DOHH2 (cell line): ENCODE data around the gene CACNG7.

ENCODE experiments used
- H3F3A ChIP-seq: fragments of 200-600 bp; sonication (generic), shearing (Covaris generic); 2 replicates; pipeline ENCODE4 v1.6.0; 2016; ENCODE audit warnings: antibody characterized with exemption, mild to moderate bottlenecking; ENCODE audit not compliant: control insufficient read depth, insufficient read depth
- H3K27ac ChIP-seq: fragments of 200-600 bp; sonication (generic); 2 replicates; pipeline ENCODE4 v1.5.1; 2014; ENCODE audit warnings: low read depth, mild to moderate bottlenecking, low read length, moderate library complexity
- H3K27me3 ChIP-seq: fragments of 200-600 bp; sonication (generic); 2 replicates; pipeline ENCODE4 v1.6.1; 2014; ENCODE audit warnings: mild to moderate bottlenecking, low read length, mixed read lengths; ENCODE audit not compliant: control insufficient read depth
- H3K36me3 ChIP-seq: fragments of 200-600 bp; sonication (generic); 2 replicates; pipeline ENCODE4 v1.6.1; 2014; ENCODE audit warnings: mild to moderate bottlenecking, low read length, moderate library complexity, mixed read lengths; ENCODE audit not compliant: control insufficient read depth
- H3K4me1 ChIP-seq: fragments of 200-600 bp; sonication (generic); 2 replicates; pipeline ENCODE4 v1.6.1; 2014; ENCODE audit warnings: mild to moderate bottlenecking, low read length, mixed read lengths; ENCODE audit not compliant: control insufficient read depth
- H3K4me2 ChIP-seq: fragments of 200-600 bp; sonication (generic); 2 replicates; pipeline ENCODE4 v1.6.0; 2014; ENCODE audit warnings: mild to moderate bottlenecking, low read length, moderate library complexity
- H3K4me3 ChIP-seq: fragments of 200-600 bp; sonication (generic); 2 replicates; pipeline ENCODE4 v1.5.1; 2014; ENCODE audit warnings: mild to moderate bottlenecking, low read length, mixed read lengths
- H3K79me2 ChIP-seq: fragments of 200-600 bp; sonication (generic); 2 replicates; pipeline ENCODE4 v1.6.1; 2014; ENCODE audit warnings: mild to moderate bottlenecking, low read length, mixed read lengths; ENCODE audit not compliant: control insufficient read depth
- H3K9me2 ChIP-seq: fragments of 200-600 bp; sonication (generic); replicated peaks from 2 replicates; pipeline ENCODE4 v1.6.1; 2014; ENCODE audit warnings: mild to moderate bottlenecking, low read length, mixed read lengths; ENCODE audit not compliant: control insufficient read depth
- H3K9me3 ChIP-seq: fragments of 200-600 bp; sonication (generic); 2 replicates; pipeline ENCODE4 v1.6.1; 2014; ENCODE audit warnings: antibody characterized with exemption, low read length, mixed read lengths; ENCODE audit not compliant: control insufficient read depth, insufficient read depth
- H4K20me1 ChIP-seq: fragments of 200-600 bp; sonication (generic); 2 replicates; pipeline ENCODE4 v1.6.0; 2014; ENCODE audit warnings: low read depth, mild to moderate bottlenecking, antibody characterized with exemption, low read length, moderate library complexity; ENCODE audit not compliant: control insufficient read depth, insufficient read depth
- CTCF ChIP-seq: fragments of 200-600 bp; sonication (generic); IDR thresholded peaks from one replicate; pipeline ENCODE4 v1.5.1; 2014; ENCODE audit warnings: antibody characterized with exemption, mild to moderate bottlenecking, low read depth, low read length; ENCODE audit not compliant: poor library complexity, severe bottlenecking
- EZH2phosphoT487 ChIP-seq: fragments of 200-600 bp; sonication (generic); IDR thresholded peaks from 2 replicates; pipeline ENCODE4 v1.6.1; 2017; ENCODE audit warnings: borderline replicate concordance, mild to moderate bottlenecking, antibody characterized with exemption, low read length, moderate library complexity, mixed read lengths

Gene CACNG7

GRCh38 chr19:53876651-53877224 is 32.3 kb upstream of the CACNG7 start:
- no peak overlapping the region for H3K27ac ChIP-seq
- no peaks in the 10 kb centered on the region for H3K79me2 ChIP-seq
- peaks cover 8% of the 10 kb centered on the region for H3K4me1 ChIP-seq
- H3K27me3 ChIP-seq = peaks cover 15% of the 10 kb centered on the region
- H3K9me3 ChIP-seq = no peaks in the 10 kb centered on the region
- H3K4me2 ChIP-seq = no peak overlapping the region
- no peak overlapping the region for H3K4me3 ChIP-seq
- no peaks in the 10 kb centered on the region for H3K36me3 ChIP-seq
- no peaks in the 10 kb centered on the region for H3F3A ChIP-seq
- no peaks in the 10 kb centered on the region for H3K9me2 ChIP-seq
- no peaks in the 10 kb centered on the region for H4K20me1 ChIP-seq
- TF ChIP-seq CTCF (no peak), EZH2phosphoT487 (no peak)

GRCh38 chr19:53877361-53877766 is 31.7 kb upstream of the CACNG7 start:
- H3K27me3 ChIP-seq = peaks cover 21% of the 10 kb centered on the region
- no peak overlapping the region for H3K4me3 ChIP-seq
- H3K4me2 ChIP-seq = no peak overlapping the region
- H3K79me2 ChIP-seq = no peaks in the 10 kb centered on the region
- H3K9me3 ChIP-seq = no peaks in the 10 kb centered on the region
- no peaks in the 10 kb centered on the region for H3K9me2 ChIP-seq
- TF ChIP-seq CTCF (no peak), EZH2phosphoT487 (no peak)
- peaks cover 14% of the 10 kb centered on the region for H3K4me1 ChIP-seq
- no peaks in the 10 kb centered on the region for H3F3A ChIP-seq
- no peaks in the 10 kb centered on the region for H3K36me3 ChIP-seq
- H3K27ac ChIP-seq = no peak overlapping the region
- H4K20me1 ChIP-seq = no peaks in the 10 kb centered on the region

- Histone ChIP-seq H3K9me2 (no peaks in the 10 kb centered on the region), H3F3A (no peaks in the 10 kb centered on the region), H3K27me3 (peaks cover 26% of the 10 kb centered on the region), H3K4me2 (no peak overlapping the region), H3K9me3 (no peaks in the 10 kb centered on the region), H3K27ac (no peak overlapping the region), H4K20me1 (no peaks in the 10 kb centered on the region), H3K79me2 (no peaks in the 10 kb centered on the region), H3K4me3 (no peak overlapping the region), H3K36me3 (no peaks in the 10 kb centered on the region), H3K4me1 (peaks cover 14% of the 10 kb centered on the region)
- no peak for TF ChIP-seq EZH2phosphoT487
- TF ChIP-seq CTCF = no peak
Measured at GRCh38 chr19:53878776-53879139, 30.3 kb upstream of the CACNG7 start.
